HepG2 (cell line): ENCODE data around the gene COL9A2. TPM values are rescaled to one million over a fixed set of nuclear protein-coding genes. Genes with fewer than 3 reads are reported as not detected.

Experiments used
- CAMTA2 ChIP-seq: sonication (generic); formaldehyde crosslinking; IDR thresholded peaks from 2 replicates; pipeline ENCODE4 v1.4.0; 2020; ENCODE audit warnings: mild to moderate bottlenecking, missing genetic modification reagents, borderline replicate concordance
- CBX1 ChIP-seq: IDR thresholded peaks from one replicate; pipeline ENCODE4 v1.6.1; 2016; ENCODE audit warnings: antibody characterized with exemption, low read depth
- ETV5 ChIP-seq: IDR thresholded peaks from 2 replicates; pipeline ENCODE4 v1.6.1; 2018; ENCODE audit warnings: missing biosample characterization, missing genetic modification reagents, inconsistent platforms, borderline replicate concordance
- GABPB1 ChIP-seq: IDR thresholded peaks from 2 replicates; pipeline ENCODE4 v1.6.1; 2016; ENCODE audit warnings: mild to moderate bottlenecking, missing genetic modification reagents, moderate library complexity, missing compliant biosample characterization
- GTF2F1 ChIP-seq: fragments of 150-350 bp; IDR thresholded peaks from 2 replicates; pipeline ENCODE4 v1.6.1; 2014; ENCODE audit warnings: low read length
- MBNL3 ChIP-seq: fragments of 250-450 bp; sonication (Bioruptor Pico); conservative IDR thresholded peaks from 2 replicates; pipeline ENCODE4 v1.8.0; 2022; ENCODE audit warnings: mild to moderate bottlenecking, inconsistent platforms
- POLR2AphosphoS2 ChIP-seq: IDR thresholded peaks from 2 replicates; pipeline ENCODE4 v1.6.1; 2011; ENCODE audit warnings: low read depth, low read length, improper control_type of control experiment
- RFX5 ChIP-seq: IDR thresholded peaks from 2 replicates; pipeline ENCODE4 v1.6.1; 2011; ENCODE audit warnings: low read depth, low read length, improper control_type of control experiment
- TEAD2 ChIP-seq: sonication (generic); formaldehyde crosslinking; IDR thresholded peaks from 2 replicates; pipeline ENCODE4 v1.9.0; 2021; ENCODE audit warnings: missing genetic modification reagents
- YY1 ChIP-seq: IDR thresholded peaks from 2 replicates; pipeline ENCODE4 v1.6.1; 2011; ENCODE audit warnings: low read length, low read depth, moderate library complexity, mild to moderate bottlenecking; ENCODE audit not compliant: insufficient read depth, insufficient replicate concordance
- ZBTB43 ChIP-seq: sonication (generic); formaldehyde crosslinking; conservative IDR thresholded peaks from 2 replicates; pipeline ENCODE4 v1.4.0; 2020; ENCODE audit warnings: missing genetic modification reagents
- ZNF10 ChIP-seq: sonication (generic); formaldehyde crosslinking; IDR thresholded peaks from 2 replicates; pipeline ENCODE4 v1.4.0; 2020; ENCODE audit warnings: mild to moderate bottlenecking, low read depth, missing genetic modification reagents, borderline replicate concordance
- ZNF251 ChIP-seq: sonication (generic); formaldehyde crosslinking; IDR thresholded peaks from 2 replicates; pipeline ENCODE4 v1.9.0; 2021; ENCODE audit warnings: mild to moderate bottlenecking, missing genetic modification reagents
- ZNF550 ChIP-seq: sonication (generic); formaldehyde crosslinking; IDR thresholded peaks from 2 replicates; pipeline ENCODE4 v1.4.0; 2020; ENCODE audit warnings: mild to moderate bottlenecking, missing genetic modification reagents, borderline replicate concordance
- ZNF589 ChIP-seq: sonication (generic); formaldehyde crosslinking; conservative IDR thresholded peaks from 2 replicates; pipeline ENCODE4 v1.8.0; 2022; ENCODE audit warnings: mild to moderate bottlenecking, moderate library complexity, missing genetic modification reagents
- ZNF678 ChIP-seq: sonication (generic); formaldehyde crosslinking; IDR thresholded peaks from 2 replicates; pipeline ENCODE4 v1.4.0; 2020; ENCODE audit warnings: mild to moderate bottlenecking, missing genetic modification reagents
- ZNF891 ChIP-seq: sonication (generic); formaldehyde crosslinking; IDR thresholded peaks from 2 replicates; pipeline ENCODE4 v1.5.0; 2020; ENCODE audit warnings: mild to moderate bottlenecking, missing genetic modification reagents
- polyA plus RNA-seq, 8 experiments: library from polyadenylated mRNA; depleted of rRNA in 3 of 8; stranded (reverse) in 7 of 8; unstranded in 1 of 8; fragments of >200 nt; fragmentation: Illumina TruSeq in 4 of 8; extraction: Trizol in 4 of 8; gene quantifications; 2 replicates each; pipeline versions ENCODE4 v1.2.1 to v1.2.3, GENCODE V29; 2011 to 2016; ENCODE audit warnings: low read depth in 4 of 8, missing spikeins in 1 of 8, mixed read lengths in 1 of 8; ENCODE audit not compliant: insufficient read depth in 1 of 8
- total RNA-seq, 5 experiments: library from RNA; depleted of rRNA; stranded (reverse); fragments of >200 nt; fragmentation: Illumina TruSeq; extraction: Trizol; gene quantifications; 2 replicates each; pipeline ENCODE4 v1.2.3, GENCODE V29; 2016; ENCODE audit warnings: low read depth in 1 of 5
- TF ChIP-seq, protein P1 (sequence below): sonication (generic); formaldehyde crosslinking; IDR thresholded peaks from 2 replicates; pipeline ENCODE4 v1.4.0; 2020; ENCODE audit warnings: missing genetic modification reagents, borderline replicate concordance
- TF ChIP-seq, protein P2 (sequence below): sonication (generic); formaldehyde crosslinking; IDR thresholded peaks from 2 replicates; pipeline ENCODE4 v1.5.0; 2020; ENCODE audit warnings: mild to moderate bottlenecking, missing genetic modification reagents

The COL9A2 gene
- total and polyA plus RNA-seq, 2 of the 13 experiments (the other 11 are each of a cell fraction or from before 2014, with no cell fraction given) = 20.2 to 26.9 TPM

DNA sequence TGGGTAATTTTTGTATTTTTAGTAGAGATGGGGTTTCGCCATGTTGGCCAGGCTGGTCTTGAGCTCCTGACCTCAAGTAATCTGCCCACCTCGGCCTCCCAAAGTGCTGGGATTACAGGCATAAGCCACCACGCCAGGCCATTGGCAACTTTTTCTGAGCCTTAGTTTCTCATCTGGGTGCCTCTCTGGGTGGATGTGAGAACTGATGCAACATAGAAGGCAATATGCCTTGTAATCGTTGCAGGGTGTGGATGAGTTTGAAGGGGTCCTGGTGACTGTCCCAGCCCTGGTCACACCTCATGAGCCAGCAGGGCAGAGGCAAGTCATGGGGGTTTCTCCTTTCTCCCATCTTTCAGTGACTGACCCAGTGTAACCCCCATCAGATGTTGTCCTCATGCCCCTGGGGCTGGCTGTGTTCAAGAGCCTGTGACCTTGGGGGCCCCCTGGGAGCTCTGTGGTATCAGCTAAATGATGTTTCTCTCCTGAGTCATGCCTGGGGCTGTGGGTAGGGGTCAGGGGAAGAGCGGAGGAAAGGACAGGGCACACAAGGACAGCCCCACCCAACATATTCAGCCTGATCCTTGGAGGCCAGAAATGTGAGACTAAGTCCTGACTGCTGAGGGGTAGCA is 3.6 kb downstream of the COL9A2 start (continued):
- TF ChIP-seq MBNL3 (CRISPR knock-in tag) (no peak), TEAD2 (CRISPR knock-in tag) (no peak), ZNF251 (CRISPR knock-in tag) (no peak), ZBTB43 (no peak), ZNF589 (no peak), GTF2F1 (no peak), CAMTA2 (no peak), GABPB1 (CRISPR knock-in tag) (no peak), ZNF891 (CRISPR knock-in tag) (no peak), YY1 (no peak), ZNF678 (CRISPR knock-in tag) (no peak), ZNF550 (CRISPR knock-in tag) (no peak), ETV5 (CRISPR knock-in tag) (0 out of 2 replicates have a peak, but pooled peaks have one; percentile 26), ZNF10 (no peak), POLR2AphosphoS2 (no peak), RFX5 (no peak), CBX1 (no peak)
- TF ChIP-seq, protein P1, sequence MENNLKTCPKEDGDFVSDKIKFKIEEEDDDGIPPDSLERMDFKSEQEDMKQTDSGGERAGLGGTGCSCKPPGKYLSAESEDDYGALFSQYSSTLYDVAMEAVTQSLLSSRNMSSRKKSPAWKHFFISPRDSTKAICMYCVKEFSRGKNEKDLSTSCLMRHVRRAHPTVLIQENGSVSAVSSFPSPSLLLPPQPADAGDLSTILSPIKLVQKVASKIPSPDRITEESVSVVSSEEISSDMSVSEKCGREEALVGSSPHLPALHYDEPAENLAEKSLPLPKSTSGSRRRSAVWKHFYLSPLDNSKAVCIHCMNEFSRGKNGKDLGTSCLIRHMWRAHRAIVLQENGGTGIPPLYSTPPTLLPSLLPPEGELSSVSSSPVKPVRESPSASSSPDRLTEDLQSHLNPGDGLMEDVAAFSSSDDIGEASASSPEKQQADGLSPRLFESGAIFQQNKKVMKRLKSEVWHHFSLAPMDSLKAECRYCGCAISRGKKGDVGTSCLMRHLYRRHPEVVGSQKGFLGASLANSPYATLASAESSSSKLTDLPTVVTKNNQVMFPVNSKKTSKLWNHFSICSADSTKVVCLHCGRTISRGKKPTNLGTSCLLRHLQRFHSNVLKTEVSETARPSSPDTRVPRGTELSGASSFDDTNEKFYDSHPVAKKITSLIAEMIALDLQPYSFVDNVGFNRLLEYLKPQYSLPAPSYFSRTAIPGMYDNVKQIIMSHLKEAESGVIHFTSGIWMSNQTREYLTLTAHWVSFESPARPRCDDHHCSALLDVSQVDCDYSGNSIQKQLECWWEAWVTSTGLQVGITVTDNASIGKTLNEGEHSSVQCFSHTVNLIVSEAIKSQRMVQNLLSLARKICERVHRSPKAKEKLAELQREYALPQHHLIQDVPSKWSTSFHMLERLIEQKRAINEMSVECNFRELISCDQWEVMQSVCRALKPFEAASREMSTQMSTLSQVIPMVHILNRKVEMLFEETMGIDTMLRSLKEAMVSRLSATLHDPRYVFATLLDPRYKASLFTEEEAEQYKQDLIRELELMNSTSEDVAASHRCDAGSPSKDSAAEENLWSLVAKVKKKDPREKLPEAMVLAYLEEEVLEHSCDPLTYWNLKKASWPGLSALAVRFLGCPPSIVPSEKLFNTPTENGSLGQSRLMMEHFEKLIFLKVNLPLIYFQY (CRISPR knock-in tag) = no peak
- TF ChIP-seq, protein P2, sequence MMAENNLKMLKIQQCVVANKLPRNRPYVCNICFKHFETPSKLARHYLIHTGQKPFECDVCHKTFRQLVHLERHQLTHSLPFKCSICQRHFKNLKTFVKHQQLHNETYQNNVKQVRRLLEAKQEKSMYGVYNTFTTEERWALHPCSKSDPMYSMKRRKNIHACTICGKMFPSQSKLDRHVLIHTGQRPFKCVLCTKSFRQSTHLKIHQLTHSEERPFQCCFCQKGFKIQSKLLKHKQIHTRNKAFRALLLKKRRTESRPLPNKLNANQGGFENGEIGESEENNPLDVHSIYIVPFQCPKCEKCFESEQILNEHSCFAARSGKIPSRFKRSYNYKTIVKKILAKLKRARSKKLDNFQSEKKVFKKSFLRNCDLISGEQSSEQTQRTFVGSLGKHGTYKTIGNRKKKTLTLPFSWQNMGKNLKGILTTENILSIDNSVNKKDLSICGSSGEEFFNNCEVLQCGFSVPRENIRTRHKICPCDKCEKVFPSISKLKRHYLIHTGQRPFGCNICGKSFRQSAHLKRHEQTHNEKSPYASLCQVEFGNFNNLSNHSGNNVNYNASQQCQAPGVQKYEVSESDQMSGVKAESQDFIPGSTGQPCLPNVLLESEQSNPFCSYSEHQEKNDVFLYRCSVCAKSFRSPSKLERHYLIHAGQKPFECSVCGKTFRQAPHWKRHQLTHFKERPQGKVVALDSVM (CRISPR knock-in tag) = no peak
